HK-2 (cell line): ENCODE data around the gene LBP.
"Not testable (repeated sequence)": the region's sequence is repeated elsewhere in the genome, so short reads cannot be mapped to it uniquely, and the experiment has no call there.

Experiments
- DNase-seq: peaks from one replicate; pipeline ENCODE4 v3.0.0-alpha.2; 2018; ENCODE audit not compliant: unreplicated experiment

The LBP gene

GRCh38 chr20:38350879-38351775, 4.8 kb downstream of the LBP start:
- DNase-seq = no peak

GRCh38 chr20:38353316-38353715, 7.0 kb downstream of the LBP start:
- DNase-seq = no peak

- DNase-seq = no peak
Measured at GRCh38 chr20:38354227-38354626, 7.9 kb downstream of the LBP start.

GRCh38 chr20:38355161-38356012, 9.1 kb downstream of the LBP start:
- no peak for DNase-seq

GRCh38 chr20:38357653-38358207, 11.4 kb downstream of the LBP start:
- no peak for DNase-seq

GRCh38 chr20:38358556-38358955, 12.3 kb downstream of the LBP start:
- no peak for DNase-seq

- DNase-seq = no peak
Measured at GRCh38 chr20:38363004-38363747, 16.9 kb downstream of the LBP start.

GRCh38 chr20:38369389-38369788, 23.1 kb downstream of the LBP start:
- no peak for DNase-seq

GRCh38 chr20:38372806-38373205, 26.5 kb downstream of the LBP start:
- no peak for DNase-seq

- DNase-seq = no peak
Measured at GRCh38 chr20:38373231-38373867, 27.1 kb downstream of the LBP start.

- DNase-seq = no peak
Measured at GRCh38 chr20:38373898-38374297, 27.6 kb downstream of the LBP start.

GRCh38 chr20:38377039-38377685, 30.9 kb downstream of the LBP start:
- DNase-seq = no peak

GRCh38 chr20:38377838-38378237, 31.6 kb downstream of the LBP start:
- DNase-seq = not testable (repeated sequence)

GRCh38 chr20:38383147-38383546, 36.9 kb downstream of the LBP start:
- no peak for DNase-seq

- no peak for DNase-seq
Measured at GRCh38 chr20:38386004-38386403, 39.7 kb downstream of the LBP start.

GRCh38 chr20:38386851-38387250, 40.6 kb downstream of the LBP start:
- no peak for DNase-seq

- no peak for DNase-seq
Measured at GRCh38 chr20:38387953-38388352, 41.7 kb downstream of the LBP start.

GRCh38 chr20:38392356-38392755, 46.1 kb downstream of the LBP start:
- no peak for DNase-seq

- DNase-seq = no peak
Measured at GRCh38 chr20:38393259-38393658, 47.0 kb downstream of the LBP start.

GRCh38 chr20:38395165-38395564, 48.9 kb downstream of the LBP start:
- no peak for DNase-seq
